Measurements from ENCODE around the gene FRMPD3. TPM values are rescaled to one million over a fixed set of nuclear protein-coding genes. Genes with fewer than 3 reads are reported as not detected.

Gene FRMPD3
- polyA plus RNA-seq (2011; rRNA removed) (0.01 and 0.04 TPM in 2 replicates), polyA minus RNA-seq (2011; rRNA and poly(A)+ RNA removed) (0.05 TPM in 1 of 2 replicates, not detected in the other)

DNA sequence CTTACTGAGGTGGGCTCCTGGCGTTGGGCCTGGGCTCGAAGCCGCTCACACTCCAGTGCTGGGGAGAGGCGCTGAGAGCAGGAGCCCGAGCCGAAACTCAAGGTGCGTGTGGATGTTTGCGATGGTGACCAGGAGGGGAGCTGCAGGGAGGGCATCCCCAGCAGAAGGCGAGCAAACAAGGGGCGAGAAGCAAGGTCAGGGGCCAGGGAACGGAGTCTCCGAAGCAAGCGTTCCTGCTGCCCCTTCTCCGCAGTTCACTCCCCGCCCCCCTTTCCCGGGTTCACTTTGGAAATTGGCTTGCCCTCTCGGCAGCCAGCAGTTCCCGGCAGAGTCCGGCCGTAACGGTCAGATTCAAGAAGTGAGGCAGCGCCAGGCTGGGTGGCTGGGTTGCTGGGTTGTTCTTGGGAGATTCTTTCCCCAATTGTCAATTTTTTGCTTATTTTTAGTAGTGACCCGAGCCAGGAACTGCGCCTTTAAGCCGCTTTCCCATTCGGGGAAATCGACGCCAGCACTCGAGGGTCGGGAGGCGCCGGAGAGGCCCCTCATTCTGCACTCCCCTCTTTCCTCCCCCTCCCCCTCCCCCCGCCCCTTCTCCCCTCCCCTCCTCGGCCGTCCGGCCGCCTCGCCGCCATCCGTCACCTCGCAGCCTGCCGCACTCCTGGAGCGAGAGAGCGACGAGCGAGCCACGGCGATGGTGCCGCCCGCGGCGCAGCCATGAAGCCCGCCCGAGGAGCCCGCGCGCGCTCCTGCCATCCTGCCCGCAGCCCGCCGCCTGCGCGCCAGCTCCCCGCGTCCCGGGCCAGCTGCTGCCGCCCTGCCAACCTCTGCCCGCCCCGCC is at the start of gene FRMPD3:
TSS of gene FRMPD3 (plus strand) at position 655 of the 838 bp plus-strand sequence. CDS start 76,937 bp downstream, outside the sequence.
- DNase-seq (ENCODE audit: low read depth, low spot score): no peak
- Histone ChIP-seq H3K27ac (ENCODE audit: low read depth, low read length) (no peak within 1 kb of the TSS), H3K4me3 (ENCODE audit: low read depth, low read length) (peak within 1 kb of the TSS; percentile 17), H3K9me3 (ENCODE audit: control insufficient read depth, insufficient read depth, low read length) (no peaks in the 10 kb centered on the region), H3K27me3 (ENCODE audit: control insufficient read depth, insufficient read depth, low read length) (peaks cover 29% of the 10 kb centered on the region)
- ChIA-PET POLR2A (no interaction called here), CTCF (interaction anchor here (0.8 kb wide), 1 partner anchor 89 kb away, joined by 3 read pairs; no protein-coding TSS in a partner anchor)
- TF ChIP-seq CTCF (IDR thresholded peaks at IDR 0.05; ENCODE audit: low read depth, low read length): no peak

DNA sequence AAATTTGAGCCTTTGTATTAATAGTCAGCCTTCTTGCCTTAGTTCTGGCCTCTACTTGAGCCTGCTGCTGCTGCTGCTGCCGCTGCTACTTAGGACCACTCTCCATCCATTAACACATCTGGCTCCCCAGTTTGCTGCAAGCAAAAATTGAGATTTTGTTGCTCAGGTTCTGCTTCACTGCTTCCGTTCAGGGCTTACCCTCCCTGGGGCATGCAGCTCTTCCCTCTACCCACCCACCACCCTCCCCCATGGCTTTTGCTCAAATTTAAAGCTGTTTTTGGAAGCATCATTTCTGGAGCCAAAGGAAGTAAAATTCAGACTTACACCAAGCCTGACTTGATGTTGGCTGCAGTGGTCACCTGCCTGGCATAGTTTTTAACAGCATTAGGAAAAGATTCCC is 28.9 kb upstream of the FRMPD3 start:
- no peak for TF ChIP-seq CTCF (IDR thresholded peaks at IDR 0.05; ENCODE audit: low read depth, low read length)
- CTCF ChIA-PET: no interaction called here
- Histone ChIP-seq H3K27me3 (ENCODE audit: control insufficient read depth, insufficient read depth, low read length) (no peaks in the 10 kb centered on the region), H3K27ac (ENCODE audit: low read depth, low read length) (no peak overlapping the region), H3K4me3 (ENCODE audit: low read depth, low read length) (no peak overlapping the region), H3K9me3 (ENCODE audit: control insufficient read depth, insufficient read depth, low read length) (no peaks in the 10 kb centered on the region)
- POLR2A ChIA-PET: no interaction called here
- no peak for DNase-seq (ENCODE audit: low read depth, low spot score)

- Histone ChIP-seq H3K9me3 (ENCODE audit: control insufficient read depth, insufficient read depth, low read length) (no peaks in the 10 kb centered on the region), H3K4me3 (ENCODE audit: low read depth, low read length) (no peak overlapping the region), H3K27ac (ENCODE audit: low read depth, low read length) (no peak overlapping the region), H3K27me3 (ENCODE audit: control insufficient read depth, insufficient read depth, low read length) (no peaks in the 10 kb centered on the region)
- POLR2A ChIA-PET: no interaction called here
- no peak for DNase-seq (ENCODE audit: low read depth, low spot score)
- CTCF ChIA-PET: no interaction called here
- TF ChIP-seq CTCF (IDR thresholded peaks at IDR 0.05; ENCODE audit: low read depth, low read length): no peak
These were observed 28.1 kb upstream of the FRMPD3 start for GRCh38 chrX:107421337-107421861.

DNA sequence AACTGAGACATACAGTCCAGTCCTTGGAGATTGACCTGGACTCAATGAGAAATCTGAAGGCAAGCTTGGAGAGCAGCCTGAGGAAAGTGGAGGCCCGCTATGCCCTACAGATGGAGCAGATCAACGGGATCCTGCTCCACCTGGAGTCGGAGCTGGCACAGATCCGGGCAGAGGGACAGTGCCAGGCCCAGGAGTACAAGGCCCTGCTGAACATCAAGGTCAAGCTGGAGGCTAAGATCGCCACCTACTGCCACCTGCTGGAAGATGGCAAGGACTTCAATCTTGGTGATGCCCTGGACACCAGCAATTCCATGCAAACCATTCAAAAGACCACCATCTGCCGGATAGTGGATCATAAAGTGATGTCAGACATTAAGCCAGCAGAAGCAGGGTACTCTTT is 20.4 kb upstream of the FRMPD3 start:
- CTCF ChIA-PET: no interaction called here

More for the DNA sequence above, 20.4 kb upstream of the FRMPD3 start:
- Histone ChIP-seq H3K27ac (ENCODE audit: low read depth, low read length) (no peak overlapping the region), H3K9me3 (ENCODE audit: control insufficient read depth, insufficient read depth, low read length) (no peaks in the 10 kb centered on the region), H3K4me3 (ENCODE audit: low read depth, low read length) (no peak overlapping the region), H3K27me3 (ENCODE audit: control insufficient read depth, insufficient read depth, low read length) (no peaks in the 10 kb centered on the region)
- DNase-seq (ENCODE audit: low read depth, low spot score): no peak
- peak; percentile 17; the same call in 1 of the 2 replicates for TF ChIP-seq CTCF (IDR thresholded peaks at IDR 0.05; ENCODE audit: low read depth, low read length)
- POLR2A ChIA-PET: no interaction called here
